RPMI7951 (cell line): ENCODE results near the gene SORCS2. TPM values are rescaled to one million over a fixed set of nuclear protein-coding genes. Genes with fewer than 3 reads are reported as not detected.
A peak's percentile ranks its signal among the peaks of the same experiment; 100 is the strongest.

Experiments used
- DNase-seq: peaks from one replicate; pipeline ENCODE4 v3.0.0-alpha.2; 2012; ENCODE audit warnings: low read depth
- total RNA-seq: library from RNA; depleted of rRNA; stranded (reverse); fragments of >200 nt; shearing (Covaris generic); gene quantifications from 2 replicates; pipeline ENCODE4 v1.2.3, GENCODE V29; 2014

The SORCS2 gene
- total RNA-seq, 1 experiment from 2014 or later: 2.0 TPM

DNA sequence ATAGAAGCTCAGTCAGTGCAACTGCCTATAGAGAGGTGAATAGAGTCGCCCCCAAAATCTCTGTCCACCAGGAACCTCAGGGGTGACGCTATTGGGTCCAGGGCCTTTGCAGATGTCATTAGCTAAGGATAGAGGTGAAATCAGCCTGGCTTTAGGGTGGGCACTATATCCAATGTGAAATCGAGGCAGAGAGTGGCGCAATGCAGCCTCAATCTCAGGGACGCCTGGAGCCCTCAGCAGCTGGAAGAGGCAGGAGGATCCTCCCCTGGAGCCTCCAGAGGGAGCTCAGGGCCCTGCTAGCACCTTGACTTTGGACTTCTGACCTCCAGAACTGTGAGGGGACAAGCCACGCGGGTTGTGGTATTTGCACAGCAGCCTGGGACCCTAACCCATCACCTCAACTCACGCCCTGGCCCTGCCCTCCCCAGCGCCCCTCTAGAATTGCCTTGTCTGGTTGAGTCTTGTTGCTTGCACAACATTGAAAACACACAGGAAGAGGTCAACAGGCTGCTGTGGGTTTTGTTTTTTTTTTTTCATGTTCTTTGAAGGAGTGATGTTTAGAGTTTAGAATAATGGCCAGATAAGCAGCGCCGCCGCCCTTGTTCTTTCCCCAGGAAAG is 331.8 kb downstream of the SORCS2 start:
- no peak for DNase-seq

DNA sequence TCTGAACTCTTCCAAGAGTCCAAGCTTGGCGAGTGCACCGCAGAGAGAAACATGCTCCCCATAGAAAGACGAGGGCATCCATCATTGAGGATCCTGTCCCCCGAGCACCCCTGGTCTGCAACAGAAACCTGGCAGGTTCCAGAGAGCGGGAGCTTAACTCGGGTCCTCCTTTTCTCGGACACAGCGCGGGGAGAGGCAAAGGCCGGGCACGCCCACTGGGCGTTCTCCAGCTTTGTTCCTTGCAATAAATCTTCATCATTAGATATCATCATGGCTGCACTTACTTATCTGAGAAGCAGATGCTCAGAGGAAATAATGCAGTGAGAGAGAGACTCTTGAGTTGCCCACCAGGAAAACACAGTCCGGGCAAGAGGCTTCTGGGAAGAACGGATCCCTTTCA is 332.5 kb downstream of the SORCS2 start:
- DNase-seq: no peak

DNA sequence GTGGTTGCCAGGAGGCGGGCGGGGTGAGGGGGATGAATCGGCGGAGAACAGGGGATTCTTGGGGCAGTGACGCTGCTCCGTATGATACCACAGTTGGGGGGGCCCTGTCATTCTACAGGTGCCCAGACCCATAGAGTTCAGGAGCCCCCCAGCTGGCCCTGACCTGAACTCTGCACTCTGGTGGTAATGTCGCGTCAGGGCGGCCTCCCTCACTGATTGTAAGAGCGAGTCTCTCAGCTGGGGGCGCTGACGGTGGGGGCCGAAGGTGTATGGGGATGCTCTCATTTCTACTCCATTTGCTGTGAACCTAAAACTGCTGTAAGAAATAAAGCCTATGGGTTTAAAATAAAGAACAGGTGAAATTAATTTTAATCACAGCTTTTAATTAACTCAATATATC is 334.2 kb downstream of the SORCS2 start:
- DNase-seq: no peak

DNA sequence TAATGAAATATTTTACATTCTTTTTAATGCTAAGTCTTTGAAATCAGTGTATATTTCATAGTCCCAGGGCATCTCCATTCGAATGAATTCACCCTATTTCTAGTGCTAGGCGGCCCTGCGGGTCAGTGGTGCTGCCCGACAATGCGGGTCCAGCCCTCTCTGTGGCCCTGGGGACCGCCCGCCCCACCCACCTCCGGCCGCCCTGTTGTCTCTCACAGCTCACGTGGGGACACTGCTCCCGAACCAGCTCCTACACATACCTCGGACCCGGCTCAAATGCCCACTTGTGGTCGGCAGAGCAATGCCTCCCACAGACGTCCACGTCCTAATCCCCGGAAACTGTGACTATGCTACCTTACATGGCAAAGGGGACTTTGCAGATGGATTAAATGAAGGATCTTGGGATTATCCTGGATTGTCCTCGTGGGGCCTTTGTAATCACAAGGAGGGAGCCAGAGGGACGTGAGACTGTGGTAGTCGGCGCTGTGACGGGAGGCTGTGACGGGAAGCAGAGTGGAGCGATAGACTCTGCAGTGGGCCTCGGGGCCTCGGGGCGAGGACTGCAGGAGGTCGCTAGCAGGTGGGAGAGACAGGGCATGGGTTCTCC is 334.7 kb downstream of the SORCS2 start:
- DNase-seq: no peak

DNA sequence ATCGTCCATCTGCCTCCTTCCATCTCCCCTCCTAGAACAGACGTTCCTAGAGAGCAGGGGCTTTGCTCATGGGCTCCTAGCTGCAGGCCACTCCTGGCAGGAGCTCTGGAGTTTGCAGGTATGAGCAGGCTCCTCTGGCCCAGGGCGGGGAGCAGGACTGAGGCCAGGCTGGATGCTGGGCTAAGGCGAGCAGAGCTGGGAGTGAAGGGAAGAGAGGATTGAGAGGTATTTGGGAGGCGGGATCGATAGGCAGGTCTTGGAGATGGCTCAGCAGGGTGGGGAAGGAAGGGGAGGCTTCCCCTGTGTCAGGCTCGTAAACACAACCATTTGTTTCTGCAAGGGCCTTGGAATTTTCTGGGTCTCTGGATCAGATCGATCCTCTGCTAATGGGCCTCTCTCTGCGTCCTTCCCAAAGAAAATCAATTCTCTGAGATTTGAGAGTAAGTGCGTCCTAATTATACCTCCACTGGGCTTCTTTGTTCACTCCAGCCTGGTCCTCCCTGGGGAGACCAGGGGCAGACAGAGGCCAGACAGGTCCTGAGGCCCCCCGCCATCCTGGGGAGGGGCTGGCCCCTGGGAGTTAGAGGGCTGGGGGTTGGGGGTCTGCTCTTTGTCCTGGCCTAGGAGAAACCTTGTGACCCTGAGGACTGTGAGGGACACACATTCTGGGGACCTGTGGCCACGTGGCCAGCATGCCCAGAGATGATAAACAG is 337.2 kb downstream of the SORCS2 start:
- DNase-seq: no peak

DNA sequence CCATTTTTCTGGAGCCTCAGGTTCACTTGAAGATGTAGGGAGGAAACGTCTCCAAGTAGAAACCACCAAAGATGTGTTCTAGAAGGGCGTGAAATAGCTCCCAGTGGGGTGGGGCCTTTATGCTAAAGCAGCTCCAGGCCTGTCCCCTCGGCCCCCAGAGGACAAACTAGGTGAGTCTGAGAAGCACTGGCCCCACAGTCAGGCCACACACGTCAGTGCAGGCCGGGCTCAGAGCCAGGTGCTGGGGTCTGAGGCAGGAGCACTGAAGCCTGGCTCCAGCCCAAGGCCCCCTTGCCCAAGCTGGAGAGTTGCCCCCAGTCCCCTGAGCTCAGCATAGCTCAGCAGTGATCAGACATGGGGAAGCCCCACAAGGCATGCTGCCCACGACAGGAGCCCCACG is 337.7 kb downstream of the SORCS2 start:
- DNase-seq: no peak

DNA sequence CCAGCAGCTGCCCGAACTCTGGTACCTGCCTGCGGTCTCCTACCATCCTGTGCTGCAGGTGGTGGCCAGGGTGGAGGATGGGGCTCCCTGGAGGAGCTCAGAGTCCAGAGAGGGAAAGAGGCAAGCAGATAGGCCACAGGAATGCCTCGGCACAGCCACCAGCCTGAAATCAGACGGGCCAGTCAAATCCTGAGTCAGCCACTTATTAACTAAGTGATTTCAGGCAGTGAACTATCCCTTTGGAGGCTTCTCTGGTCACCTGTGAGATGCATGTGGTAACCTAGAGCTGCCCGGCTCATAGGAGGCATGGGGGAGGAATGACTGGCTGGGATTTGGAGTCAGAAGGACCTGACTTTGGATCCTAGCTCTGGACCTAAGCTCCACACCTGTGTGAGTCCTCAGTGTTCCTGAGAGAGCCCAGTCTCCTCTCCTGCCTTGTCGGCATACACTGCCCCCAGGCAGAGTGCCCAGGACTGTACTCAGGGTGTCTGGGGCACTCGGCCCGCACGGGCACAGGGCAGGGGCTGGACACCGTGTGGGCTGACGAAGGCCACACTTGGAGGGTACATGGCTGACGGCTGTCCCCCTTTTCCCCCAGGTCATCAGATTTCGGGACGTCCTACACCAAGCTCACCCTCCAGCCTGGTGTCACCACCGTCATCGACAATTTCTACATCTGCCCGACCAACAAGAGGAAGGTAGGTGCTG is 338.7 kb downstream of the SORCS2 start:
- DNase-seq: no peak

DNA sequence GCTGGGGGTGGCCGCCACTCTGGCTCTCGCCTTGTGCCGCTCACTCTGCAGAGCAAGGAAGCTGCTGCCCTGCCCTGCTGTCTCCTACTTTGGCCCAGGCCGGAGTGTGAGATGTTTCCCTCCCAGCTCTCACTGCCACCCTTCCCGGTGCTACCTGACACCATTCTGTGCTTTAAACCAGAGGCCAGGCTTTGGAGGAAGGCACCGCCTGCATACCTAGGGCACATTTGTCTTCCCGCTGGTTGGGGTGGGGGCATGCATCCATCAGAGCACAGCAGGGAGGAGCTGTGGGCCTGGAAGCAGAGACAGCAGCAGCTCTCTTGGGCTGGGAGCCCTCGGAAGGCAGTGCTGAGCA is 339.3 kb downstream of the SORCS2 start:
- DNase-seq: no peak

DNA sequence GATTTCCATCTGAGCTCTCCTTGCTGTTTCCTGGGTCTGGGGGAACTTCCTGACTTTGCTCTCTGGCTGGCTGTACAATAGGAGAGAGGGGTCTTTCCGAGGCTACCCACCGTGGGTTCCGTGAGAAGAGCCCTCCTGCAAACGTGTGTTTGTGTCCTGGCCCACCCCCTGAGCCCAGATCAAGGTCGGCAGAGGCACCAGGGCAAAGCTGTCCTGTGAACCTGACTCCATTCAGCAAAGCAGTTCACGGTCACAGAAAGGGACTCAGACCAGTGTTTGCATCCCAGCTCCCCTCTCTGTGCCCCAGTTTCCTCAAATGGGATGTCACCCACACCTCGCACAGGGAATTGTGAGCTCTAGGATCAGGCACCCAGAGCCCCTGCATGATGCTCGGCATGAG is 339.7 kb downstream of the SORCS2 start:
- no peak for DNase-seq

DNA sequence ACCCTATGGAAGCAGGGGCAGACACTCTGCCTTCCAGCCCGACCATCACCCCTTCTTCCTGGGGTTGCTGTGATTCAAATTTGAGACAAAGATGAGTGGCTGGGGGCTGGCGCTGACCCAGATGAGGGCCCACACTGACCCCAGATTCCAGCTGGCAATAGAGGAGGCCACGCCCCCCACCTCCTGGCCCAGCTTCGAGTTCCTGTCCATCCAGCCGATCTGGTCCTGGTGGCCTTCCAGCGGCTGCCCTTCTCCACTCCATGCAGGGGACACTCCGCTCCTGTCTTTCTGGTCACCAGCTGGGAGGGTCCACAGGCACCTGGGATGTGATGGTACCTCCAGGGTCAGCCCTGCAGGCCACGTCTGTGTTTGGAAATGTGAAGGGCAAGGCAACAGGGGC is 340.9 kb downstream of the SORCS2 start:
- no peak for DNase-seq

DNA sequence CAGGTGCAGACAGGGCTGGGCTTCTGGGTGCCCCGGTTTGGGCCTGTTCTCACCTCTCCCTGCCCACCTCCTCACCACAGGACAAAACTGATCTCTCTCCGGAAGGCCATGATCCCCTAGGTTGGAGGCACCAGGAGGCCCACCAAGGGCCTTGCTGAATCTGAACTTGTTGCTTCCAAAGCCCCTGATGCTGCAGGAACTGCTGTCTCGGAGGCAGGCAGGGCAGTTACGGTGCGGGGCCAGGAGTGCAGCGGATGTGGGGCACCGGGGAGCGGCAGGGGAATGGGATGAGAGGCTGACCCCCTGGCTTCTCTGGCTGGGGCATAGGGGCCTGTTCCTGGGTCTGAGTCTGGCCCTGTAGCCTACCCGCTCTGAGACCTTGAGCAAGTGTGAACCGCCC is 342.8 kb downstream of the SORCS2 start:
- DNase-seq: no peak

DNA sequence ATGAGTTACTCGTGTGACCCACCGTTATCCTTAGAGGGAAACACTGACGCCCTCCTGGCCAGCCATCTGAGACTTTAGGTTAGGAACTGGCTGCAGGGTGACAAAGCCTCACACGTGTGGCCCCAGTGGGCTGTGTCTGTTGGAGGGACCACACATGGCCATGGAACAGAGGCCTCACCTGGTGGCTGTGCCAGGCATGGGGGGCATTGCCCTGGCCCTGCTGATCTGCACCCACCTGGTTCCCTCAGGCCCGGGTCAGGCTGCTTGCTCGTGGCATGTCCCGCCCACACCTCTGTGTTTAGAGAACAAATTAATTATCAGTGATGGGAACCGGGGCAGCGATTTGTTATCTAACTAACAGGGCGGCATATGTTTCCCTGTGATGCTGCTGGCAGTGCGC is 343.3 kb downstream of the SORCS2 start:
- no peak for DNase-seq

DNA sequence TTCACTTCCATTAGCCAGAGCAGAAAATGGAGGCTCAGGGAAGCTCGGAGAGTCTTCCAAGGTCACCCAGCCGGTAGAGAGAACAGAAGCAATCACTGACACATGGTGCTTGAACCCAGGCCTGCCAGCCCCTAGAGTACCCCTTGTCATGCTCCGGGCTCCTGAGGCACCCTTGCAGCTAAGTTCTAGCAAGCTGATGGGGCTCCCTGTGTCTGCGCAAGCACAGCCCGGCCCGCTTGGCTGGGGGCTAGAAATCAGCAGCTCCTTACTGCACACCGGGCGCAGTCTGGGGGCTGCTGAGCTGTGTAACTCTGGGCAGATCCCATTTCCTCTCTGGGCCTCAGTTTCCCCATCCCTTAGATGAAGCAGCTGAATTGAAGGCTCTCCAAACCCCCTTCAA is 344.5 kb downstream of the SORCS2 start:
- no peak for DNase-seq

DNA sequence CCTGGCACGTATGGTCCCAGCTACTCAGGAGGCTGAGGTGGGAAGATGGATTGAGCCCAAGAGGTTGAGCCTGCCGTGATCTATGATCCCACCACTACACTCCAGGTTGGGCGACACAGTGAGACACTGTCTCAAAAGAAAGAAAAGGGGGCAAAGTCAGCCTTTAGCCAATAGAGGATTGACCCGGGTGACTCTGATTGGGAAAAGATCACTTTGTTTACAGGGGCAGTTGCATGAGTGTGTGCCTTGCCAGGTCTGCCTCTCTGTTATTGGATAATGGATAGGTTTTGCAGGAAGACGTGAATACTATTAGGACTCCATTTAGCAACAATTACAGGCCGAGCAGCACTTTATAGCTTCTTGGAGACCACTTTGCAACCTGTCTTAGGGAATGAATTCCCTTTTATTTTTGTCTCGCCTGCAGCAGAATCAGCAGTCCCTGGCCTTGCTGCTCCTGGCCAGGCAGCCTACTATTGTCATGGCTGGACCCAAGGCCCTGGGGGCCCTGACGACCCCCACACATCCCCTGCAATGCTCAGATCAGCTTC is 345.6 kb downstream of the SORCS2 start:
- no peak for DNase-seq

DNA sequence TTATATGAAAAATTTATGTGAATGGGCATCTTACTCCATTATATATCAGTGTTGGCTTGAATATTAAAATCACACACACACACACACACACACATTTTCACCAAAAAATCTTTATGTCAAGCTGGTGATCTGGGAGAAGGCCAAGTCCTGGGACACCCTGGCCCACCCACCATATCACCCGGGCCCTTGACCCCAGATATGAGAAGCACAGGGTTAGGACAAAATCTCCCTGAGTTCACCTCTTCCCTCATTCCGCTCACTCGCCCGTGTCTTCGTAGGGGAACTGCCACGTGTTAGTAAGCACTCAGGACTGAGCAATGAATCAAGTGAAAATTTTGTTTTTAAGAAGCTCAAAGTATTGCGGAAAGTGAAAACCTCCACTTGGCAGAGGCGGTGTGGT is 346.2 kb downstream of the SORCS2 start:
- no peak for DNase-seq

DNA sequence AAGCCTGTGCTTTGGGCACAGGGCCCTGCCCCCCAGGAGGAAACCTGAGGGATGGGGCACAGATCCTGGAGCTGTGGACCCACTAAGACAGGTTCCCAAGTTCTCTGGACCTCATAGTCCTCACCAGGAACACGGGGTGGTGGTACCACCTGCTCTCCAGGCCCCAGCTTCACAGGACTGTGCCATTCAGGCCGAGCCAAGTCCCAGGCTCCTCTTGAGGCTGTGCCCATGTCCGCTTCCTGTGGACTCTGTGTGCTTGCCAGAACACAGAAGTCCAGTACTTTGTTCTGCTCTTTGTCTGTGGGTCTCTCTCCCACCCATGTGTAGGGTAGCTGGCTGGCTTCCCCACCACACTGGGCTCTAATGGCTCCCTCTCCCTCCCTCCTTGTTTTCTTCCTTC is 346.8 kb downstream of the SORCS2 start:
- no peak for DNase-seq

DNA sequence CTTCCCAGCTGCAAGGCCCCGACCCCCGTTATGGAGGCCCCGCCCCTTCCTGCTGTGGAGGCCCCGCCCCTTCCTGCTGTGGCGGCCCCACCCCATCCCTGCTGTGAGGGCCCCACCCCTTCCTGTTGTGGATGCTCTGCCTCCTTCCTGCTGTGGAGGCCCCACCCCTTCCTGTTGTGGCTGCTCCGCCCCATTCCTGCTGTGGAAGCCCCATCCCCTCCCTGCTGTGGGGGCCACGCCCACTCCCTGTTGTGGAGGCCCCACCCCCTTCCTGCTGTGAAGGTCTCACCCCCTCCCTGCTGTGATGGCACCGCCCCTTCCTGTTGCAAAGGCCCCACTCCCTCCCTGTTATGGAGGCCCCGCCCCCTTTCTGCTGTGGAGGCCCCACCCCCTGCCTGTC is 347.3 kb downstream of the SORCS2 start:
- DNase-seq: peak; percentile 79

DNA sequence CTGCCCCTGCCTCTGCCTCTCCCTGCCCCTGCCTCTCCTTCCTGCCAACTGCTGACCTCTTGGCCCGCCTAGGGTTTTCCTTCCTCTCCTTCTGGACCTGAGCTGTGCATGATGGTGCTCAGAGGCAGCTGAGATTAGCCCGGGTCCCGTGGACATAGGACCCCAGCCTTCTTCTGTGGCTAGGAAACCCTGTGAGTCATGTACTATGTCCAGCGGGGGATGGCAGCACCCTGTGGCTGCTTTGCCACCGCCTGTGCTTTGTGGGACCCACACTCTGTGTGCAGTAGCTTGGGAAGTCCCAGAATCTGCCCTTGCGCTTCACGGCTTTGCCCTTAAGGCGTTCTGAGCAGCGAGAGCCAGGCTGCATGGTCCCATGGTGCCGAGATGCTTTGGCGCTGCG is 347.9 kb downstream of the SORCS2 start:
- peak; percentile 81 for DNase-seq

DNA sequence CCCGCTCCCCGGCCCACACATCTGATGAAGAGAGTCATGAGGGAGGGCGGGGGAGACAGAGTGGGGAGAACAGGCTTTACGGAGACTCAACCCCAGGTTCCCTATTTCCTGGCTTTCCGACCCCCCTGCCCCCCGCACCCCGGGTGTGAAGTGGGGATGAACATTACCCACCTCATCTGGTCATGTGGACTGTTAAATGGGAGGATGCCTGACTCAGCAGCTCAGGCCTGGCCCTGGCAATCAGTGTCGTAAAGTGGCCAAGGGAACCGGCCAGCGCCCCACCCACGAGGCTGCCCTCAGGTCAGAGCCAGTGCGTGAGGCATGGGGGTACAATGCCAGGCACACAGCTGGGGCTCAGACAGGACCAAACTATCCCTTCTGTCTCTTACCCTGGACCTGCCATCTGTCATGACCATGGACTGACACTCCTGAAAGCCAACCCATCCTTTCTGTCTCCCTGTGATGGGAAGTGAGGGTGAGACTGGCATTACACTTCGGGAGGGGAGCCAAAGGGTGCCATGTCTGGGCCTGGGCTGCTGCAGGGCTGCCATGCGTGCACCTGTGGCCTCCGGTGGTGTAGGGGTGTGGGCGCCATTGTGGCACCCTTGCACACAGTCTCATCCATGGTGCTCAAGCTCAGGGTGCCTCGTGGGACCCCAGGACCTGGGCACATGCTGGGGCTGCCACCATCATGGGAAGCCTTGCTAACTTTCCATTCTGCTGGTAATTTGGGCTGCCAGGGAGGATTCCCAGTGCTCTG is 348.5 kb downstream of the SORCS2 start:
- peak; percentile 45 for DNase-seq

DNA sequence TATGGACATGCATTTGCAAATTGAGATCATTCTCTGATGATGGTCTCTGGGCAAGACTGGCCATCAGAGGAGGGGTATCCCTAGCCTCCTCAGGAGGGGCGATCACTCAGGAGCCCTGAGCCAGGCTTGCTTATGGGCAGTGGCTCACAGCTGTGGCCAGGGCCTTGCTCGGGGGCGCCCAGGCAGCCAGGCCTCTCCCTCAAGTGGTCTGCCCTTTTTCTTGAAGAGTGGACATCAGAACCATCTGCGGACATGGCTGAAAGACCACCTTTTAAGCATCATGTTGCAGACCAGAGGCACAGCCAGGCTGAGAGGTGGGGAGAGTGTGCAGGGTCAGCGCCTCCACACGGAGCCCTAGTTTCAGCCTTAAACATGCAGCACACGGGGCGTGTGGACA is 349.1 kb downstream of the SORCS2 start:
- no peak for DNase-seq

DNA sequence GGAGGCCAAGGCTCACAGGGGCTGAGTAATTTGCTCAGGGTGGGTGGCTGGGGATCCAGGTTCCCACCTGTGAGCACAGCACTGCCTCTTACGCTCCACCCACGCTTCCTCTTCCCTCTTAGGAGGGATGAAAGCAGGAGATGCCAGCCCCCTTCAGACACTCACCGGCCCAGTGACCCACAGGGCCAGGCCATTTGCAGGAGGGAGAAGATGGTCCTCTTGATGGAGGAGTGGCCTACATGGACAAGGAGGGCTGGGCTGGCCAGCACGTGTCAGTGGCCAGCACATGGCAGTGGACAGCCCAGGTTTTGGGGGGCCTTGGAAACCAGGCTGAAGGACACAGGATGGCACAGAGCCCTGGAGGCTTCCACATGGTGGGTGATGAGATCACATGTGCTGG is 350.4 kb downstream of the SORCS2 start:
- DNase-seq: no peak
